Measurements from ENCODE around the gene GAS2L2. TPM values are rescaled to one million over a fixed set of nuclear protein-coding genes. Genes with fewer than 3 reads are reported as not detected.

GAS2L2 gene
- total RNA-seq, 2 donors from 2014 or later = not detected

DNA sequence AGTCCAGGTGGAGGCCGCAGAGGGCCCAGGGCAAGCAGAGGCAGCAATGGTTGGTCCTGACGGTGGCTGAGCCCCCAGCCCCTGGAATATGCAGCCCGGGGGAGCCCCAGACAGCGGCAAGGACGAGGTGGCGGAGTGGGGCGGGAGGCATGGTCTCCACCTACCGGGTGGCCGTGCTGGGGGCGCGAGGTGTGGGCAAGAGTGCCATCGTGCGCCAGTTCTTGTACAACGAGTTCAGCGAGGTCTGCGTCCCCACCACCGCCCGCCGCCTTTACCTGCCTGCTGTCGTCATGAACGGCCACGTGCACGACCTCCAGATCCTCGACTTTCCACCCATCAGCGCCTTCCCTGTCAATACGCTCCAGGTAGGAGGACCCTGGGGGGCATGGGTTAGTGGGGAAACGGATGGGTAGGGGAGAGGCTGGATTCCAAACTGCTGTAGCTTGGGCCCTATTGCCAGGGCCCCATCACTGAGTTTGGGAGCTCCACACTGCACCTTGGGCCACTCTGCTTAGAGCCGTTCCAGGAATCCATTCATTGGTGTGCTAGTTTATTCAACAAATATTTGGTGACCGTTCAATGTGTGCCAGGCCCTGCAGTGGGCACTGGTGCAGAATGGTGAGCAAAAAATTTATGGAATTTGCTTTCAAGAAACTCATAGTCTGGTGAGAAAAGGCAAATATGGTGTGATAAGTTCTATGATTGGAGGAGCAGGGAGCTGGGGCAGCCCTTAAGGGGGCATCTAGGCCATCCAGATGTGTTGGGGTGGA, 17.8 kb downstream of the GAS2L2 start:
- H3K27me3 Mint-ChIP-seq = peaks cover 19% of the 10 kb centered on the region
- ATAC-seq (no peak), DNase-seq (no peak)
- H3K4me1 Mint-ChIP-seq = peaks cover 17% of the 10 kb centered on the region
- peaks cover 3% of the 10 kb centered on the region for H3K36me3 Mint-ChIP-seq (ENCODE audit: low read depth)
- H3K4me3 Mint-ChIP-seq = no peak overlapping the region
- no peak overlapping the region for H3K27ac Mint-ChIP-seq
- no peaks in the 10 kb centered on the region for H3K9me3 ChIP-seq (ENCODE audit: control insufficient read depth, low read length, poor library complexity, severe bottlenecking)

DNA sequence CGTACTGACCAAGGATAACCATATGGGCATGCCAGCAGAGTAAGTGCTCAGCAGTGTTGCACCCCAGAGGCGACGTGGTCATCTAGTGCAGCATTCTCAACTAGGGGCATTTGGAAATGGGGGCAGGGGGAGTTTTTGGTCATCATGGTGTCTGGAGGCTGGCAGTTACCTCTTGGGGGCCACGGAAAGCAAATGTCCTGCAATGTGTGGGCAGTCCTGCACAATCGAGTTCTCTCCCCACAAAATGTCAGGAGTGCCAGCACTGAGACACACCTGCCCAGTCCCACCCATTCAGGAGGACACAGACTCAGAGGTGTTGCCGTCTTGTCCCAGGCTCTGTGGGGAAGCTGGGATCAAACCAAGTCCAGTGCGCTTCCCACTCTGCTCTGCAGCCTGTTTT, 18.6 kb downstream of the GAS2L2 start:
- H3K36me3 Mint-ChIP-seq (ENCODE audit: low read depth) = no peaks in the 10 kb centered on the region
- peaks cover 11% of the 10 kb centered on the region for H3K27me3 Mint-ChIP-seq
- H3K27ac Mint-ChIP-seq = no peak overlapping the region
- no peaks in the 10 kb centered on the region for H3K9me3 ChIP-seq (ENCODE audit: control insufficient read depth, low read length, poor library complexity, severe bottlenecking)
- H3K4me1 Mint-ChIP-seq = peaks cover 15% of the 10 kb centered on the region
- DNase-seq (no peak), ATAC-seq (no peak)
- H3K4me3 Mint-ChIP-seq = peak overlapping the region; percentile 45

- H3K9me3 ChIP-seq (ENCODE audit: control insufficient read depth, low read length, poor library complexity, severe bottlenecking) = no peaks in the 10 kb centered on the region
- no peak overlapping the region for H3K4me3 Mint-ChIP-seq
Measured at GRCh38 chr17:35733366-35733765, 19.7 kb downstream of the GAS2L2 start.

GRCh38 chr17:35732806-35733136, 20.3 kb downstream of the GAS2L2 start:
- ATAC-seq = no peak
- Mint-ChIP-seq H3K36me3 (ENCODE audit: low read depth) (no peaks in the 10 kb centered on the region), H3K4me3 (peak overlapping the region; percentile 21)

More at GRCh38 chr17:35733366-35733765, 19.7 kb downstream of the GAS2L2 start:
- H3K27me3 Mint-ChIP-seq = peaks cover 8% of the 10 kb centered on the region
- no peaks in the 10 kb centered on the region for H3K36me3 Mint-ChIP-seq (ENCODE audit: low read depth)
- peaks cover 15% of the 10 kb centered on the region for H3K4me1 Mint-ChIP-seq
- ATAC-seq = no peak
- H3K27ac Mint-ChIP-seq = no peak overlapping the region
- no peak for DNase-seq

GRCh38 chr17:35731917-35732805, 20.9 kb downstream of the GAS2L2 start:
- H3K9me3 ChIP-seq (ENCODE audit: control insufficient read depth, low read length, poor library complexity, severe bottlenecking) = no peaks in the 10 kb centered on the region
- Mint-ChIP-seq H3K4me3 (peak overlapping the region; percentile 84), H3K4me1 (peaks cover 15% of the 10 kb centered on the region), H3K27ac (no peak overlapping the region), H3K27me3 (peaks cover 8% of the 10 kb centered on the region), H3K36me3 (ENCODE audit: low read depth) (no peaks in the 10 kb centered on the region)
- peak; percentile 26 for ATAC-seq
- DNase-seq = no peak

More at GRCh38 chr17:35732806-35733136, 20.3 kb downstream of the GAS2L2 start:
- DNase-seq = no peak
- H3K9me3 ChIP-seq (ENCODE audit: control insufficient read depth, low read length, poor library complexity, severe bottlenecking) = no peaks in the 10 kb centered on the region
- Mint-ChIP-seq H3K4me1 (peaks cover 15% of the 10 kb centered on the region), H3K27me3 (peaks cover 8% of the 10 kb centered on the region), H3K27ac (no peak overlapping the region)

GRCh38 chr17:35731239-35731916, 21.7 kb downstream of the GAS2L2 start, which contains the start of gene RASL10B:
RASL10B (plus strand) TSS chr17:35731639; CDS start chr17:35735185, 3,546 bp downstream.
- Mint-ChIP-seq H3K27ac (peak within 1 kb of the TSS; percentile 61), H3K4me3 (peak within 1 kb of the TSS; percentile 86), H3K27me3 (peaks cover 8% of the 10 kb centered on the region), H3K4me1 (peaks cover 15% of the 10 kb centered on the region), H3K36me3 (ENCODE audit: low read depth) (no peaks in the 10 kb centered on the region)
- ATAC-seq (peak; percentile 85), DNase-seq (peak in 1 of 3 donors; percentile 30)
- no peaks in the 10 kb centered on the region for H3K9me3 ChIP-seq (ENCODE audit: control insufficient read depth, low read length, poor library complexity, severe bottlenecking)

GRCh38 chr17:35730400-35731005, 22.5 kb downstream of the GAS2L2 start:
- DNase-seq (no peak), ATAC-seq (no peak)
- Mint-ChIP-seq H3K27ac (peak overlapping the region; percentile 61), H3K27me3 (peaks cover 8% of the 10 kb centered on the region), H3K4me3 (peak overlapping the region; percentile 86), H3K36me3 (ENCODE audit: low read depth) (no peaks in the 10 kb centered on the region), H3K4me1 (peaks cover 15% of the 10 kb centered on the region)
- no peaks in the 10 kb centered on the region for H3K9me3 ChIP-seq (ENCODE audit: control insufficient read depth, low read length, poor library complexity, severe bottlenecking)

DNA sequence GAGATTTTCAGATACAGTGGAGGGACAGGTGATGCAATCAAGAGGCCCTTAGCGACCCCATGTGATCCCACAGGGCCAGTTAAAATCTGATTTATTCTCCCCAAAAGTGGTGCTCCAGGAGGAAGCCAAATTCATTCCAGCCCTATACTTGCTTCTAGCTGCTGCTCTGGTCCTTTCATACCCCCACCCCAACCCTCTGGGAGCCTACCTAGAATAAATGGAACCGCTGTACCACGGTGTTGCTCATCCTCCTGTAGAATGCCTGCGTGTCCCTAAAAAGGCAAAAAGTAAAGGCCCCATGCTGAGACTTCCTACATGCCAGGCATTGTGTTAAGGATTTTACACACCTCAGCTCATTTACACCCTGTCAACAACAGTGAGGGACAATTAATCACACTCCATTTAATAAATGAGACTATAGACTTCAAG, 23.6 kb downstream of the GAS2L2 start:
- peaks cover 8% of the 10 kb centered on the region for H3K27me3 Mint-ChIP-seq
- ATAC-seq (no peak), DNase-seq (no peak)
- H3K4me1 Mint-ChIP-seq = peaks cover 15% of the 10 kb centered on the region
- H3K4me3 Mint-ChIP-seq = no peak overlapping the region
- no peaks in the 10 kb centered on the region for H3K9me3 ChIP-seq (ENCODE audit: control insufficient read depth, low read length, poor library complexity, severe bottlenecking)
- H3K36me3 Mint-ChIP-seq (ENCODE audit: low read depth) = peaks cover 4% of the 10 kb centered on the region
- no peak overlapping the region for H3K27ac Mint-ChIP-seq

GRCh38 chr17:35728551-35728950, 24.5 kb downstream of the GAS2L2 start:
- DNase-seq (no peak), ATAC-seq (no peak)
- no peaks in the 10 kb centered on the region for H3K9me3 ChIP-seq (ENCODE audit: control insufficient read depth, low read length, poor library complexity, severe bottlenecking)
- peaks cover 8% of the 10 kb centered on the region for H3K27me3 Mint-ChIP-seq
- H3K4me1 Mint-ChIP-seq = peaks cover 15% of the 10 kb centered on the region
- no peak overlapping the region for H3K4me3 Mint-ChIP-seq
- peaks cover 6% of the 10 kb centered on the region for H3K36me3 Mint-ChIP-seq (ENCODE audit: low read depth)
- no peak overlapping the region for H3K27ac Mint-ChIP-seq

GRCh38 chr17:35727635-35728034, 25.4 kb downstream of the GAS2L2 start:
- no peak overlapping the region for H3K27ac Mint-ChIP-seq

DNA sequence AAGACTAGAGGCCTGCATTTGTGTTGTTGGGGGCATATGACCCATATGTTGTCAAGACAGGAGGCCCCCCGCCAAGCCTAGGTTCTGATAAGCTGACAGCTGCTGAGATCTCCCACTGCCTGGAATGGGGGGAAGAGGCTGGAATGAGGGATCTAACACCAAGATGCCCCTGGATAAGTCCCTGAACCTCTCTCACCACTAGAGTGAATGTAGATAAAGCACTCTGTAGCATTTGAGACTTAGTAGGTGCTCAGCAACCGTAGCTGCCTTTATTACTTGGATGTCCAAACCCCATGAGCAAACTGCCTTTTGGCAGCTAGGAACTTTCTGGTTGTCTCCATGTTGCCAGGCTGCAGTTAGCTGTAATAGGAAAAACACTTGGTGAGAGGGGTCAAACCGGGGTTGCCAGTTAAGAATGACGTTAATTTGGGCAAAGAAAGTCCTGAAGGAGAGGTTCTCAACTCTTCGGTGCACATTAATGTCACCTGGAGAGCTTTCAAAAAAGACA, 26.0 kb downstream of the GAS2L2 start:
- peaks cover 8% of the 10 kb centered on the region for H3K27me3 Mint-ChIP-seq
- H3K9me3 ChIP-seq (ENCODE audit: control insufficient read depth, low read length, poor library complexity, severe bottlenecking) = no peaks in the 10 kb centered on the region
- H3K4me1 Mint-ChIP-seq = peaks cover 12% of the 10 kb centered on the region
- ATAC-seq = no peak
- H3K4me3 Mint-ChIP-seq = no peak overlapping the region
- peaks cover 6% of the 10 kb centered on the region for H3K36me3 Mint-ChIP-seq (ENCODE audit: low read depth)
- no peak overlapping the region for H3K27ac Mint-ChIP-seq
- no peak for DNase-seq

More at GRCh38 chr17:35727635-35728034, 25.4 kb downstream of the GAS2L2 start:
- Mint-ChIP-seq H3K4me1 (peaks cover 15% of the 10 kb centered on the region), H3K36me3 (ENCODE audit: low read depth) (peaks cover 6% of the 10 kb centered on the region), H3K27me3 (peaks cover 8% of the 10 kb centered on the region), H3K4me3 (no peak overlapping the region)
- no peaks in the 10 kb centered on the region for H3K9me3 ChIP-seq (ENCODE audit: control insufficient read depth, low read length, poor library complexity, severe bottlenecking)
- DNase-seq (no peak), ATAC-seq (no peak)

DNA sequence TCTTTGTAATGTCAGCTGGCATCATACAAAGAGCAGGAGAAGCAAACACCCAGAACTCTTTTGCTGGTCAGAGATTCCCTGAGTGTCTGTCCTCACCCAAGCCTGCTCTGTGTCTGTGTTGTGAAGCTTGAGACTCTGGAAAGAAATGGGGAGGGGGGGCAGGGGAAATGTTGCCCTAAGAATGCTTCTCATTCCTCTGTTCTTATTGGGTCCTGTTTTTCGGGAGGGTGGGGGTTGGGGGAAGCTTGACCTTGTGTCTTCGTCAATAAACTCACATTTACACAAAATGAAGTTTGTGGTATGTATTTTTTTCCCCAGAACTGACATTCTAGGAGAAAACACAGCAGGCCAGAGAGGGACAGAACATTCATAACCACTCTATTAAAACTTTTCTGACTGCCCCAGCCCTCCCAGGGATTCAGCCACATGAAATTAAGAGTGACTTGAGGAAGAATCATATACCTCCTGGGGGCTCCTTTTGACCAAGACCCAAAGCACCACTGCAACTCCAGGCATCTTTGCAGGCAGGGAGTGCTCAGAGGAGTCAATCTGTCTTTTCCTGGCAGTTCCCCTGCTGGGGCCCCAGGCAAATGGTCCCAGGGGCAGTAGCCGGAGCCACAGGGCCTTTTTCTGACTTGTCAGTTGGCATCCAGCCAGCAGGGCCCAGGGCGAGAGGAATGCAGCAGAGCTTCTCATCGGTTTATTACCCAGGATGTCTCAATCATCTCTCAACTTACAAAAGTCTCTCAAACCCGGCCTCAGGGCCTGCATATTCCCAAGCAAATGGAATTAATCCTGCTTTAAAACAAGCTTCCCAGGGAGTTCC, 26.7 kb downstream of the GAS2L2 start:
- Mint-ChIP-seq H3K27ac (no peak overlapping the region), H3K27me3 (peaks cover 8% of the 10 kb centered on the region), H3K36me3 (ENCODE audit: low read depth) (peaks cover 6% of the 10 kb centered on the region), H3K4me1 (peaks cover 12% of the 10 kb centered on the region), H3K4me3 (no peak overlapping the region)
- DNase-seq = no peak
- ATAC-seq = no peak
- H3K9me3 ChIP-seq (ENCODE audit: control insufficient read depth, low read length, poor library complexity, severe bottlenecking) = no peaks in the 10 kb centered on the region

All from T-helper 17 cell (primary cell).